Measurements from ENCODE around the gene CDPF1. TPM values are rescaled to one million over a fixed set of nuclear protein-coding genes. Genes with fewer than 3 reads are reported as not detected.
A peak's percentile ranks its signal among the peaks of the same experiment; 100 is the strongest.

Gene CDPF1
- total and polyA plus RNA-seq, 2 donors (not counting 3 experiments of a cell fraction or from before 2014, with no cell fraction given), result 9.7 to 9.9 TPM

DNA sequence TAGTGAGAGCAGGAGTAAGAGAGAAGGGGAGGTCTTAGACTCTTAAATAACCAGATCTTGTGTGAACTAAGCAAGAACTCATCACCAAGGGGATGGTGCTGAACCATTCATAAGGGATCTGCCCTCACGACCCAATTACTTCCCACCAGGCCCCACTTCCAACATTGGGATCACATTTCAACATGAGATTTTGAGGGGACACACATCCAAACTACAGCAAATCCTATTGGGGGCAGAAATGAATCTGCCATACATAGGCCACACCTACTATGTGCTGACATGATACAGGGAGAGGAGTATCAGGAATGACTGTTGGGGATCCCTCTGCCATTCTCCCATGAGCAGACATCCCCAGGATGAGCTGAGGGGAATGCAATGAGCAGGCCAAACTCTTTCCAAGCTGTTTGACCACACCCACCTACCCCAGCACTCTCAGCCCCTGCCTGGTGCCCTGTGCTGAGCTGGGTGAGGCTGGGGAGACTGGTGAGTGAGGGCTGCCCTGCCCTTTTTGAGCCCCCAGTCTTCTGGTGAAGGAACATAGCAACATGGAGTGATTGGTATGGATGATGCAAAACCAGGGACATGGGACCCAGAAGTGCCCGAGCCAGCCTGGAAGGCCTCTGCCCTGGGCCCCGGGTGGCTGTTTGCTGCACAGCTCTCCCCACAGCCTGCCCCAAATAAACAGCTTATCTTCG, 45.3 kb upstream of the CDPF1 start:
- peak overlapping the region; percentile 53 for H3K4me2 ChIP-seq (ENCODE audit: insufficient read depth, low read length)
- intact Hi-C loops (cut with micrococcal nuclease), result loop anchor here (5.0 kb wide), 2 partner anchors 43 to 298 kb away; partner anchors contain the start of gene CDPF1
- TF ChIP-seq, protein P1, sequence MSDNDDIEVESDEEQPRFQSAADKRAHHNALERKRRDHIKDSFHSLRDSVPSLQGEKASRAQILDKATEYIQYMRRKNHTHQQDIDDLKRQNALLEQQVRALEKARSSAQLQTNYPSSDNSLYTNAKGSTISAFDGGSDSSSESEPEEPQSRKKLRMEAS (IDR thresholded peaks at IDR 0.05; ENCODE audit: insufficient read depth, insufficient read length), result no peak
- TF ChIP-seq MYC (IDR thresholded peaks at IDR 0.05; ENCODE audit: low read depth, low read length), result no peak
- TF ChIP-seq JUN (IDR thresholded peaks at IDR 0.05; ENCODE audit: borderline replicate concordance, insufficient read depth, insufficient read length, low read depth), result no peak
- no peak for TF ChIP-seq GATA2 (IDR thresholded peaks at IDR 0.05; ENCODE audit: insufficient read depth, insufficient read length, low read depth, low read length)
- TF ChIP-seq POLR2A (IDR thresholded peaks at IDR 0.05; ENCODE audit: low read depth, low read length), result no peak
- TF ChIP-seq, protein P2, sequence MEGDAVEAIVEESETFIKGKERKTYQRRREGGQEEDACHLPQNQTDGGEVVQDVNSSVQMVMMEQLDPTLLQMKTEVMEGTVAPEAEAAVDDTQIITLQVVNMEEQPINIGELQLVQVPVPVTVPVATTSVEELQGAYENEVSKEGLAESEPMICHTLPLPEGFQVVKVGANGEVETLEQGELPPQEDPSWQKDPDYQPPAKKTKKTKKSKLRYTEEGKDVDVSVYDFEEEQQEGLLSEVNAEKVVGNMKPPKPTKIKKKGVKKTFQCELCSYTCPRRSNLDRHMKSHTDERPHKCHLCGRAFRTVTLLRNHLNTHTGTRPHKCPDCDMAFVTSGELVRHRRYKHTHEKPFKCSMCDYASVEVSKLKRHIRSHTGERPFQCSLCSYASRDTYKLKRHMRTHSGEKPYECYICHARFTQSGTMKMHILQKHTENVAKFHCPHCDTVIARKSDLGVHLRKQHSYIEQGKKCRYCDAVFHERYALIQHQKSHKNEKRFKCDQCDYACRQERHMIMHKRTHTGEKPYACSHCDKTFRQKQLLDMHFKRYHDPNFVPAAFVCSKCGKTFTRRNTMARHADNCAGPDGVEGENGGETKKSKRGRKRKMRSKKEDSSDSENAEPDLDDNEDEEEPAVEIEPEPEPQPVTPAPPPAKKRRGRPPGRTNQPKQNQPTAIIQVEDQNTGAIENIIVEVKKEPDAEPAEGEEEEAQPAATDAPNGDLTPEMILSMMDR (IDR thresholded peaks at IDR 0.05; ENCODE audit: extremely low read depth in 1 of 2, insufficient read depth in 1 of 2, low read depth in 1 of 2, low read length in 2 of 2), result no peak
- TF ChIP-seq POLR2AphosphoS5 (IDR thresholded peaks at IDR 0.05; ENCODE audit: insufficient read depth, low read depth, low read length), result no peak
- TF ChIP-seq FOS (IDR thresholded peaks at IDR 0.05; ENCODE audit: borderline replicate concordance, insufficient read depth, low read length), result no peak
- no peak for TF ChIP-seq EZH2 (IDR thresholded peaks at IDR 0.05; ENCODE audit: borderline replicate concordance, low read depth, low read length, severe bottlenecking)
- no peak for FAIRE-seq
- H3K4me1 ChIP-seq (ENCODE audit: control insufficient read depth, extremely low read depth, insufficient read depth, low read length), result peaks cover 14% of the 10 kb centered on the region
- ChIA-PET CTCF (interaction anchor here (1.0 to 3.0 kb wide), 4 partner anchors 15 to 173 kb away, joined by 4 to 12 read pairs (median 4); partner anchors contain the start of genes CDPF1 and TTC38), POLR2A (interaction anchor here (1.2 kb wide), 1 partner anchor 28 kb away, joined by 3 read pairs; the partner anchor contains the start of gene TTC38)
- H3K9me3 ChIP-seq (replicated peaks; ENCODE audit: control insufficient read depth, insufficient read depth, low read length), result no peaks in the 10 kb centered on the region
- dilution Hi-C loops (cut with MboI; ENCODE audit: extremely low pct_ligation_motif_present, low sequenced_read_pairs), result no loop called here
- no peak overlapping the region for H3K9ac ChIP-seq (replicated peaks; ENCODE audit: extremely low read depth, insufficient read depth, low read length)
- no peak for DNase-seq (ENCODE audit: low read depth, low spot score)
- H3K36me3 ChIP-seq (ENCODE audit: control insufficient read depth in 2 of 2, extremely low read depth in 1 of 2, insufficient read depth in 2 of 2, low read length in 2 of 2), result peaks cover 8 to 9% of the 10 kb centered on the region in 2 experiments
- H3K4me3 ChIP-seq (replicated peaks in 1 of 3; ENCODE audit: insufficient read depth in 1 of 3, low read depth in 1 of 3, low read length in 3 of 3), result no peak overlapping the region
- BruUV-seq (replicated peaks), result no TSS peak
- H3K9me1 ChIP-seq (replicated peaks; ENCODE audit: control insufficient read depth, extremely low read depth, insufficient read depth, low read length), result no peaks in the 10 kb centered on the region
- H3K27ac ChIP-seq (ENCODE audit: insufficient read depth, low read depth, low read length), result no peak overlapping the region
- peaks cover 30% of the 10 kb centered on the region for H3K79me2 ChIP-seq (ENCODE audit: control insufficient read depth, insufficient read depth, low read length)
- H2AFZ ChIP-seq (ENCODE audit: low read depth, low read length), result no peak overlapping the region
- no peaks in the 10 kb centered on the region for H4K20me1 ChIP-seq (replicated peaks; ENCODE audit: control insufficient read depth, extremely low read depth, insufficient read depth, low read length)
- no peaks in the 10 kb centered on the region for H3K27me3 ChIP-seq (ENCODE audit: control insufficient read depth in 2 of 2, insufficient read depth in 2 of 2, low read length in 2 of 2)

Measured in endothelial cell of umbilical vein (primary cell).